Ishikawa (cell line): ENCODE measurements around the gene CAMTA1.

Experiments
- CEBPB ChIP-seq: IDR thresholded peaks from 2 replicates; pipeline ENCODE4 v1.6.1; 2012
- CREB1 ChIP-seq: IDR thresholded peaks from 2 replicates; pipeline ENCODE4 v1.6.1; 2012; ENCODE audit warnings: low read depth
- EGR1 ChIP-seq: IDR thresholded peaks from 2 replicates; pipeline ENCODE4 v1.6.1; 2012
- EP300 ChIP-seq: IDR thresholded peaks from 2 replicates; pipeline ENCODE4 v1.6.1; 2012; ENCODE audit warnings: borderline replicate concordance
- FOXM1 ChIP-seq: IDR thresholded peaks from 2 replicates; pipeline ENCODE4 v1.6.1; 2012; ENCODE audit warnings: low read depth, borderline replicate concordance
- MAX ChIP-seq: IDR thresholded peaks from 2 replicates; pipeline ENCODE4 v1.6.1; 2012
- NFIC ChIP-seq: IDR thresholded peaks from 2 replicates; pipeline ENCODE4 v1.6.1; 2012
- RAD21 ChIP-seq: IDR thresholded peaks from 2 replicates; pipeline ENCODE4 v1.6.1; 2012; ENCODE audit warnings: low read depth
- REST ChIP-seq: IDR thresholded peaks from 2 replicates; pipeline ENCODE4 v1.6.1; 2012; ENCODE audit warnings: low read depth, mild to moderate bottlenecking
- TAF1 ChIP-seq: IDR thresholded peaks from 2 replicates; pipeline ENCODE4 v1.6.1; 2012; ENCODE audit warnings: low read depth, mild to moderate bottlenecking
- TCF12 ChIP-seq: IDR thresholded peaks from 2 replicates; pipeline ENCODE4 v1.6.1; 2012; ENCODE audit warnings: low read depth
- TEAD4 ChIP-seq: IDR thresholded peaks from 2 replicates; pipeline ENCODE4 v1.6.1; 2012
- USF1 ChIP-seq: IDR thresholded peaks from 2 replicates; pipeline ENCODE4 v1.6.1; 2012
- YY1 ChIP-seq: IDR thresholded peaks from 2 replicates; pipeline ENCODE4 v1.6.1; 2012; ENCODE audit warnings: low read depth
- ZBTB7A ChIP-seq: IDR thresholded peaks from 2 replicates; pipeline ENCODE4 v1.6.1; 2012; ENCODE audit warnings: low read depth

Gene CAMTA1

GRCh38 chr1:7248549-7249199 is 463.4 kb downstream of the CAMTA1 start:
- no peak for TF ChIP-seq FOXM1
- TF ChIP-seq TCF12, result no peak
- TF ChIP-seq TEAD4, result no peak
- no peak for TF ChIP-seq NFIC
- no peak for TF ChIP-seq RAD21
- TF ChIP-seq REST, result no peak
- TF ChIP-seq TAF1, result no peak
- TF ChIP-seq CEBPB, result no peak
- TF ChIP-seq EGR1, result no peak
- no peak for TF ChIP-seq USF1
- TF ChIP-seq MAX, result no peak
- TF ChIP-seq EP300, result no peak
- no peak for TF ChIP-seq ZBTB7A

- TF ChIP-seq CREB1 (no peak), MAX (no peak), TAF1 (no peak), TEAD4 (no peak), ZBTB7A (no peak), EP300 (no peak), CEBPB (no peak), EGR1 (no peak), FOXM1 (no peak), RAD21 (no peak), USF1 (no peak), NFIC (no peak), REST (no peak), TCF12 (no peak), YY1 (no peak)
These were observed 464.3 kb downstream of the CAMTA1 start for GRCh38 chr1:7249516-7249915.

- TF ChIP-seq RAD21 (no peak), FOXM1 (no peak), USF1 (no peak), ZBTB7A (no peak), CREB1 (no peak), CEBPB (no peak), TEAD4 (no peak), REST (no peak), YY1 (no peak), TCF12 (no peak), MAX (no peak), EP300 (no peak), NFIC (no peak), TAF1 (no peak), EGR1 (no peak)
These were observed 464.9 kb downstream of the CAMTA1 start for GRCh38 chr1:7250176-7250575.
